Activated T-cell treated with anti-CD3 and anti-CD28 coated beads, Interleukin-2, amount 50 U/mL, for 1 hour (primary cell): Measurements from ENCODE around the gene PPP6R2.
"Not testable (repeated sequence)": the region's sequence is repeated elsewhere in the genome, so short reads cannot be mapped to it uniquely, and the experiment has no call there.

Source experiments
- DNase-seq: peaks from one replicate; pipeline ENCODE4 v3.0.0-alpha.2; 2020

Gene PPP6R2

GRCh38 chr22:50346470-50346869 is 3.3 kb downstream of the PPP6R2 start:
- DNase-seq, result no peak

DNA sequence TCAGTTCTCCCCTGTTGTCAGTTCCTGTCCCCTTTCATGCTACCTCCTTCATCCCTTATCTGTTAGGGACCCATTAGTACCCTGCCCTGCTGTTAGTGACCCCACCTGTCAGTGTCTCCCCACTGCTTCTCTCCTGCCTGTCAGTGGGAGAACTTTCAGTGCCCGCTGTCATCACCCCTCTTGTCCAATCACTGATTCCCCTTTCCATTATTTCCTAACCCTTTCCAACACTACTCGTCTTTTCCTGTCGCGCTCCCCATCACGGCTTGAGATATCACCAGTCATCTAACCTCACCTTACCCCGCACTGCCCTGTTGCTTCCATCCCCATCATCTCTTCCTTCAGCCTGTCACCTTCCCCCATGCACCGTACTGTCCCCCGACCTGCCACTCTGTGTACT is 4.0 kb downstream of the PPP6R2 start:
- no peak for DNase-seq

GRCh38 chr22:50348058-50348457 is 4.9 kb downstream of the PPP6R2 start:
- DNase-seq, result no peak

DNA sequence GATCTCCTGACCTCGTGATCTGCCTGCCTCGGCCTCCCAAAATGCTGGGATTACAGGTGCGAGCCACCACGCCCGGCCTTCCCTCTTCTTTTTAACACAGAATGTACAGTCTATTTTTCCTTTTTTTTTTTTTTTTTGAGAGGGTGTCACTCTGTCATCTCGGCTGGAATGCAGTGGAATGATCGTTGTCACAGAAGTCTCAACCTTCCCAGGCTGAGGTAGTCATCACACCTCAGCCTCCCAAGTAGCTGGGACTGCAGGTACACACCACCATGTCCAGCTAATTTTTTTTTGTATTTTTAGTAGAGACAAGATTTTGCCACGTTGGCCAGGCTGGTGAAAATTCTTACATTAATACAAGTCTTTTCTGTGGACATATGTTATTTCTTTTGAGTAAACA is 13.1 kb downstream of the PPP6R2 start:
- DNase-seq, result no peak

- no peak for DNase-seq
Measured at GRCh38 chr22:50357222-50357621, 14.1 kb downstream of the PPP6R2 start.

DNA sequence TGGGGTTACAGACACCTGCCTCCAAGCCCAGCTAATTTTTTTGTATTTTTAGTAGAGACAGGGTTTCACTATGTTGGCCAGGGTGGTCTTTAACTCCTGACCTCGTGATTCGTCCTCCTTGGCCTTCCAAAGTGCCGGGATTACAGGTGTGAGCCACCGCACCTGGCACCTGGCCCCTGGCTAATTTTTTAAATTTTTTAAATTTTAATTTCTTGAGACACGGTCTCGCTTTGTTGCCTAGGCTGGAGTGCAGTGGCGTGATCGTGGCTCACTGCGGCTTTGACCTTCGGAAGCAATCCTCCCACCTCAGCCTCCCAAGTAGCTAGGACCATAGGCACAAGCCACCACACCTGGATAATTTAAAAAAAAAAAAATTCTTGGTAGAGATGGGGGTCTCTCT is 14.6 kb downstream of the PPP6R2 start:
- no peak for DNase-seq

GRCh38 chr22:50360578-50360977 is 17.5 kb downstream of the PPP6R2 start:
- DNase-seq, result no peak

GRCh38 chr22:50361222-50361621 is 18.1 kb downstream of the PPP6R2 start:
- DNase-seq, result no peak

GRCh38 chr22:50361688-50362087 is 18.6 kb downstream of the PPP6R2 start:
- no peak for DNase-seq

DNA sequence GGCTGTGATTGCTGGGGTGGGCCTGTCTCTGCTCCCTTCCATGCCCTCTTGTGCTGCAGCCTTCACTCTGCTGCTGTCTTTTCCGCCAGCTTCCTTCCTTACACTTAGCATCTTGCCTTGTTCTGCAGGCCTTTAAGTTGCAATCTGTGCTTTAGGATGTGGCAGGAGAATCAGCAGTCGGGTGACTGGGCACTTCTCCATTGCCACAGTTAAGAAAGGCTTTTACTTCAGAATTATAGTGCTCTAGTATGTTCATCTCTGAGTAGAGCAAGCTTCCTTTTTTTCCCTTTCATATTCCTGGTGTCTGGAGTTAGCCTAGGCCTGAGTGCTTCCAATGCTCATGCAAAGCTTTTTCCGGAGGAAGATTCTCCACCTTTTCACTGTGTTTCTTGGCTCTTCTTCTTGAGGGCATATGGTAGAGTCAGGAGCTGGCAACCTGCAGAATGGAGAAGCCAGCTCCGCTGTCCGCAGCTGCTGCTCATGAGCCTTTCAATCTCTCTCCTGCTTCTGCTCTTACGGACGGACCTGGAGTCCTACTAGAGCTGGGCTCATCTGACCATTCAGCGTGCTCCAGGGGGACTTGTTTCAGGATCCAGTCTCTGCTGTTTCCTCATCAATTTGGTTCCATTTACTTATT is 20.2 kb downstream of the PPP6R2 start:
- DNase-seq, result no peak

DNA sequence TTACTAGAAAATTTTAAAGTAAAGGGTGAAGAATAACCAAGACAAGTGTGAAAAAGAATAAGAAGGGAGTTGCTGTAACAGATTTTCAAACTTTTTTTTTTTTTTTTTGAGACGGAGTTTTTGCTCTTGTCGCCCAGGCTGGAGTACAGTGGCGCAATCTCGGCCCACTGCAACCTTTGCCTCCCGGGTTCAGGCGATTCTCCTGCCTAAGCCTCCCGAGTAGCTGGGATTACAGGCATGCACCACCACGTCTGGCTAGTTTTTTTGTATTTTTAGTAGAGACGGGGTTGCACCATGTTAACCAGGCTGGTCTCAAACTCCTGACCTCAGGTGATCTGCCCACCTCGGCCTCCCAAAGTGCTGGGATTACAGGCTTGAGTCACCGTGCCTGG is 20.7 kb downstream of the PPP6R2 start:
- DNase-seq, result not testable (repeated sequence)

- no peak for DNase-seq
Measured at GRCh38 chr22:50367778-50368500, 24.8 kb downstream of the PPP6R2 start.

- no peak for DNase-seq
Measured at GRCh38 chr22:50371101-50371648, 28.0 kb downstream of the PPP6R2 start.

DNA sequence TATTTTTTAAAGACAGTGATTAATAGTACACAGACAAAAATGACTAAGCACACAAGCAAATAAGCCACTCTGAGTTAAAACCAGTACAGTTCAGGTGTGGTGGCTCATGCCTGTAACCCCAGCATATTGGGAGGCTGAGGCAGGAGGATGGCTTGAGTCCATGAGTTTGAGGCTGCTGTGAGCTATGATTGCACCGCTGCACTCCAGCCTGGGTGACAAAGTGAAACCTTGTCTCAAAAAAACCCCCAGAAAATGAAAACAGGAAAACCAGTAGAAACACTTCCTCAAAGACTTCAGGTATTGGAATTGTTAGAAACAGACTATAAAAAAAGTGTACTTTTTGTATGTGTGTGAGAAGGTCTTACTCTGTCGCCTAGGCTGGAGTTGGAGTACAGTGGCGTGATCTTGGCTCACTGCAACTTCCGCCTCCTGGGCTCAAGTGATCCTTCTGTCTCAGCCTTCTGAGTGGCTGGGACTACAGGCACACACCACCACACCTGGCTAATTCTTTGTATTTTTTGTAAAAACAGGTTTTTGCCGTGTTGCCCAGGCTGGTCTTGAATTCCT is 33.0 kb downstream of the PPP6R2 start:
- DNase-seq, result no peak

GRCh38 chr22:50381021-50381555 is 38.0 kb downstream of the PPP6R2 start:
- not testable (repeated sequence) for DNase-seq

- no peak for DNase-seq
Measured at GRCh38 chr22:50396751-50397370, 53.7 kb downstream of the PPP6R2 start.

- not testable (repeated sequence) for DNase-seq
Measured at GRCh38 chr22:50397371-50398060, 54.4 kb downstream of the PPP6R2 start.

GRCh38 chr22:50398831-50399648 is 55.9 kb downstream of the PPP6R2 start:
- DNase-seq, result no peak

GRCh38 chr22:50399751-50400331 is 56.7 kb downstream of the PPP6R2 start:
- peak; percentile 33 for DNase-seq

- no peak for DNase-seq
Measured at GRCh38 chr22:50400406-50400805, 57.3 kb downstream of the PPP6R2 start.

GRCh38 chr22:50400931-50401330 is 57.8 kb downstream of the PPP6R2 start:
- DNase-seq, result no peak
